ENCODE data around the gene GALNT4.

Gene GALNT4

DNA sequence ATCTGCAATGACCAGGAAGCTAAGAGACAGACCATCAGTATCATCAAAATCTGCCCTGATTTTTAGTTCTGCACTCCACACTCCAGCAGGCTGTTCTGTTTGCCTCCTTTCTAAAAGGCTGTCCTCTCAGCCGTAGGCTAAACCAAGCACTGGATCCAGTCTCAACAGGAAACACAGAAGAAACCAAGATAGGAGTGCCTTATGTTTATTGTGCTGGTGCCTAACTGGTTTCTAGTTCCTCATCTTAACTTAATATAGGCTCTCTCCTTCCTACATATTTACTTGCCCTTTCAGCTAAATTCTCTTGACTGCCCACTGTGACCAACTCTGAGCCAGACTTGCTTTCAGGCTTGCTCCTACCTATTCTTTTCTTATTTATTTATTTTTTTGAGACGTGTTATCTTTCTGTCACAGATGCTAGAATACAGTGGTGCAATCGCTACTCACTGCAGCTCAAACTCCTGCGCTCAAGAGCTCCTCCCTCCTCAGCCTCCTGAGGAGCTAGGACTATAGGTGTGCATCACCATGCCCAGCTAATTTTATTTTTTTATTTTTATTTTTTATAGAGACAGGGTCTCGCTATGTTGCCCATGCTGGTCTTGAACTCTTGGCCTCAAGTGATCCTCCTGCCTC lies 30.8 kb downstream of the GALNT4 start:
- DNase-seq (ENCODE audit: low read depth), result no peak

DNA sequence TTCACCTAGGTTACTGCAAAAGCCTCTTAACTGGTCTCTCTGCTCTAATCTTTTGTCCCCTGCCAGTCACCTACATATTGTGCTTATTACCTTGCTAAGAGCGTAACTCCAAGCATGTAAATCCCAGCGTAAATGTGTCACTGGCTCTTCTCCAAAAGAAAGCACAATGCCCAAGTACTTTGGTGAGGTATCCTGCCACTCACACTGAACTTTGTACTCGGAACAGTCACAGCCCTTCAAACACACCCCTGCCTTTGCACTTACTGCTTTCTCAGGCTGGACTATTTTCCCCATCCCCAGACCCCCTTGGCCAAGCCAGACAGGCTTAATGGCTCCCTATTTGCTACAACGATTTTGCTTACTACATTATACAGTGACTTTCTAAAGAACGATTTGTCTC lies 31.7 kb downstream of the GALNT4 start:
- DNase-seq (ENCODE audit: low read depth), result no peak

DNA sequence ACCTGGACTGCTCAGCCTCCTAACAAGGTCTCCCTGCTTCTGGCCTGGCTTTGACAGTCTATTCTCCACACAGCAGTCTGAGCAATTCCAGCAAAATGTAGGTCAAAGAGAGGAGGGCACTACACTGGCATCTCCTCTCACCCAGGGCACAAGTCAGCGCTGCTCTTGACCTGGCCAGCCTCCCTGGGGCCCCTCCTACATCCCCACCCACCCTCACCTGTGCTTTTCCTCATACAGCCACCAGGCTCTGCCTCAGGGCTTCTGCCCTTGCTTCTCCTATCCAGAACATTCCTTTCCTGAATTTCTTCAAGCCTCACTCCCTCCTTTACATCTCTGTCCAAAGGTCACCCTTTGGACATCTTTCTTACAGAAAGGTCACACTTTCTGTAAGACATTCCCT lies 33.7 kb downstream of the GALNT4 start:
- DNase-seq (ENCODE audit: low read depth), result no peak

DNA sequence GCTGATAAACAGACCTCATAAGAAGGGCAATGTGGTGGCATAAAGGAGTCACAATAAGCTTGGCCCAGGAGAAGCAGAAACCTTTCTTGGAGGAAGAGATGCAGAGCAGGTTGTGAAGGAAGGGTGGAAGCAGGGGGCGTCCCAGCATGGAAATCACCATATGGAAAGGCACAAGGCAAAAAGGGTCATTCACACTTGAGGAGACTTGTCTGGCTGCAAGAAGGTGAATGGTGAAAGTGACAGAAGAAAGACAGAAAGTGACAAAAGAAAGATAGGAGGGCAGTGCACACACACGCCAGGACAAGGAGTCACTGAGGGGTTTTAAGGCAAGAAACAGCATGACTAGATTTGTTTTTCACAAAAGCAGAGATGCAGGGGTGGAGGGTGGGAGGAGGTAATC lies 38.3 kb downstream of the GALNT4 start:
- no peak for DNase-seq (ENCODE audit: low read depth)

DNA sequence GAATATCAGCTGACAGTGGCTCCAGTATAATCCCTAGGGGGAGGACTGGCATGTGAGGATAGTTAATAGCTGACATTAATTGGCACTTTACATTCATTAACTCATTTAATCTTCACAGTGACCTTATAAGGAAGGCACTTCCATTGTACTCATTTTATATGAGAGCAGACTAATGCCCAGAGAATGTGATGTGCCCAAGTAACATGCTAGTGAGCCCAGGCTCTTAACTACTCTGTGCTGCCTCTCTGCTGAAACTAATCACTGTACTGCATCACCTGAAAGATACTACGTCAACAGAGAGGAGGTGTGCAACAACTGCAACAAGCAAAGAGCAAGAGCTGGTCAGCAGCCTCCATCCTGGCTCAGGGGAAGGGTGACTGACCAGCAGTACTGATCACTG lies 40.1 kb downstream of the GALNT4 start:
- no peak for DNase-seq (ENCODE audit: low read depth)

GRCh38 chr12:89481213-89481914 lies 43.2 kb downstream of the GALNT4 start:
- no peak for DNase-seq (ENCODE audit: low read depth)

GRCh38 chr12:89479982-89480381 lies 44.6 kb downstream of the GALNT4 start:
- no peak for DNase-seq (ENCODE audit: low read depth)

DNA sequence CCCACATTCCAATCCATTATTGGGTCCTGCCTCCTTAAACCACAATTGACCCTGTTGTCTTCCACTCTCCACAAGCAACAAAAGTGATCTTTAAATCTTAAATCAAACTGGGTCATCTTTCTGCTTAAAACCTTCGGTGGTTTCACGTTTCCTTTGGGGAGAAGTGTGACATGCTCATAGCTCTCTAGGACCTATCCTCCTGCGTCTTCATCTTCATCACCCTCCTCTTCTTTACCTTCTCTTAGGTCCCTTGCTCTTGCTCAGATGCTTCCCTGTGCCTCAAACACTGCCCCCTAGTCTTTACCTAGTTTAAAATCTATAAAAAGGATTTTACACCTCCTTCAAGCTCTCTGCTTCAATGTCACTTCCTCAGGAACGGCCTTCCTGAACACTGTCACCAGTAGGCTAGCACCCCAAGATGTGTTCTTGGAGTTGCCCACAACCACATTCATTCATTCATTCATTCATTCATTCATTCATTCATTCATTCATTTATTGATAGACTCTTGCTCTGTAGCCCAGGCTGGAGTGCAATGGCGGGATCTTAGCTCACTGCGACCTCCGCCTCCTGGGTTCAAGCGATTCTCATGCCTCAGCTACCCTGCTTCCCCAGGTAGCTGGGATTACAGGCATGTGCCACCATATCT lies 46.8 kb downstream of the GALNT4 start:
- no peak for DNase-seq (ENCODE audit: low read depth)

GRCh38 chr12:89476904-89477595 lies 47.5 kb downstream of the GALNT4 start:
- DNase-seq (ENCODE audit: low read depth), result no peak

GRCh38 chr12:89476232-89476631 lies 48.4 kb downstream of the GALNT4 start:
- no peak for DNase-seq (ENCODE audit: low read depth)

DNA sequence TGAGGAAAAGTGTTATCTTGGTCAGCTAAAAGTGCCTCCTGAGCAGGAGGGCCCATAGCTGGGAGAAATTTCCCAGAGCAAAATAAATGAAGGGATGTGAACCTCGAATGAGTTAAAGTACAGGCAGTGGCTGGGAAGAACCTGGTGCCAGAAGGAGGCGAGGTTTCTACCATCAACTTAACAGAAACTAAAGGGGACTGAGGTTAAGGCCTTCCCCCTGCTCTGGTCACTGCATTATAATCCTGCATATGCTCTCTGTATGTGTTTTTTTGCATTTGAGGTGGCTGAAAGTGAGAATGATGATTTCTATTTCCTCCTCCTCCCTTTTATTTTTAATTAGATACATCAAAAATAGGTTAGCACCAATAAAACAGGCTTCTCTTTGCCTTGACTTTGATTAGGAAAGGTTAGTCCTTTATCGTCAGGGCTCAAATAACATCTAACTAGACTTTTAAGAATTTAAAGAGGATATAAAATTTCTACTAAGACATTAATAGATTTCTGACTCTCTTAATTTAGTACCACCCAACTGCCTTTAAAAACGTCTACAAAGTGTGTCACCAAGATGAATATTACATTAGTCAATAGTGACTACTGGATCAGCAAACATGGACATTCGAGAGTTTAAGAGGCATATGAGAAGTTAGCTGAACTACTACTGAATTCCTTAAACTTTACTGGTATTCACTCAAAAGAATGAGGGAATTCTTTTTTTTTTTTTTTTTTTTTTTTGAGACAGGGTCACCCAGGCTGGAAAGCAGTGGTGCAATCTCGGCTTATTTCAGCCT lies 49.2 kb downstream of the GALNT4 start:
- DNase-seq (ENCODE audit: low read depth), result no peak

DNA sequence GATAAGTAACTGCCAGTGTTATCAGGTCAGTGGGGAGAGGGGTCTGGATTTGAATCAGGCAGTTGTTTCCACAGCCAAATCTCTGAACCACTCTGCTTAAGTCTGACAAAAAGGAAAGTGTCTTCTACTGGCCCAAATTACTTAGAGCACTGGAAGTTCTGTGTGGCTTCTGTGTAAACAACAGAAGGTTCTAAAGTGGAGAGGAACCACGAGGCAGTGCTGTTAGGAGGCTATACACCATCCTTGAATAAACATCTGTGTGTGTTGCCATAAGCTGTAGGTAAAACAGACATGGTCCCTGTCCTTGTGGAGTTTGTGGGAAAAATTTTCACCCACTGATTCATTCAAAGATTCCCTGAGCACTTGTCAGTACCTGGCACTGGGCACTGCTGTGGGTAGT lies 50.0 kb downstream of the GALNT4 start:
- no peak for DNase-seq (ENCODE audit: low read depth)
